NCI-H2107 (cell line): Measurements from ENCODE around the gene LINC00237.

Experiments
- DNase-seq: peaks from one replicate; lab custom pipeline; 2025; lab: John Stamatoyannopoulos, UW

LINC00237 gene

DNA sequence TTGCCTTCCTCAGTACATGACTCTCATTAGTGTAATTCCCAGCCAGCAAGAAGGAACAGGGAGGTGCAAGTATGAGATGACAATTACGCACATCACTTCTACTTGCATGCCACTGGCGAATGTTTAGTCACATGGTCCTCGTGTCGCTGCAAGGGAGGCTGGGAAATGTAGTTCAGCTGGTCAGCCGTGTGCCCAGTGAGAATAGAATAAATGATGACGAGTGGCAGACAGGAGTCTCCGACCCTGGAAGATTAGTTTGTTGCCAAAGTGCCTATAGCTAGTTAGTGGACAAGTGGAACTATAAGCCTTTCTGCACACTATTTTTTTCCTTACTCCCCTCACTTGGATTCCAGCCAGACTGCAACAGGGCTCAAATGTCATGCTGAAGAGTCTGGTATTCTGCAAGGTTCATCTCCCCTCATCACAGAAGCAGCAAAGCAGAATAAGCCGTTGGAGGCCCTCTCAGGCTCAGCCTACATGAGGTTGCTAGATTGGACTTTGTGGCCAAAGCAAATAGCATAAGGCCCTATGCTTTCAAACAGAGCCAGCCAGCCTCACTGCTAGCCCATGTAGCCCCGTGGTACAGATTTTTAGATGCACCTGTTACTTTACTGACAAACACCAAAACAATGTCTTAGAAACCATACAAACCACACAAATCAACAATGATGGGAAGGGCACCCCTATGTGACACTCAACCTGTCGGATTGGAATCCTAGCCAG lies 9.7 kb downstream of the LINC00237 start:
- DNase-seq = no peak

- no peak for DNase-seq
Observed at GRCh38 chr20:21092806-21093205, 13.4 kb downstream of the LINC00237 start.

DNA sequence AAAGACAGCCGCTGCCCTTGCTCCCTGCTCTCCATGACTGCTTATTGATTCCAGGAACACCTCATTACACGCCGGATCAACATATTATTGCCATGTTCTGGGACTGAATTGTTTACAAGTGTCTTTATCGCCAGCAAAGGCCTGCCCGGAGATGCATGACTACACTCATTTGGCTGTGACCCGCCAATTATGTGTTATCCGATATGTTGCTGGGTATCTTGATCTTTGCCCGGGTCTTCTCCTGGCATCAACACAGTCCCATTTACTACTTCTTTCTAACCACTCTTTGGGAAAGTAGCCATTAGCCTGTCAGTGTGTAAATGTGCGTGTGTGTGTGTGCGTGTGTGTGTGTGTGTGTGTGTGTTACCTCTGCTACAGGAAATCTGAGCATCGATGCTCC lies 15.4 kb downstream of the LINC00237 start:
- DNase-seq = no peak

GRCh38 chr20:21090111-21090618 lies 16.0 kb downstream of the LINC00237 start:
- DNase-seq = no peak

GRCh38 chr20:21089391-21089790 lies 16.8 kb downstream of the LINC00237 start:
- no peak for DNase-seq

DNA sequence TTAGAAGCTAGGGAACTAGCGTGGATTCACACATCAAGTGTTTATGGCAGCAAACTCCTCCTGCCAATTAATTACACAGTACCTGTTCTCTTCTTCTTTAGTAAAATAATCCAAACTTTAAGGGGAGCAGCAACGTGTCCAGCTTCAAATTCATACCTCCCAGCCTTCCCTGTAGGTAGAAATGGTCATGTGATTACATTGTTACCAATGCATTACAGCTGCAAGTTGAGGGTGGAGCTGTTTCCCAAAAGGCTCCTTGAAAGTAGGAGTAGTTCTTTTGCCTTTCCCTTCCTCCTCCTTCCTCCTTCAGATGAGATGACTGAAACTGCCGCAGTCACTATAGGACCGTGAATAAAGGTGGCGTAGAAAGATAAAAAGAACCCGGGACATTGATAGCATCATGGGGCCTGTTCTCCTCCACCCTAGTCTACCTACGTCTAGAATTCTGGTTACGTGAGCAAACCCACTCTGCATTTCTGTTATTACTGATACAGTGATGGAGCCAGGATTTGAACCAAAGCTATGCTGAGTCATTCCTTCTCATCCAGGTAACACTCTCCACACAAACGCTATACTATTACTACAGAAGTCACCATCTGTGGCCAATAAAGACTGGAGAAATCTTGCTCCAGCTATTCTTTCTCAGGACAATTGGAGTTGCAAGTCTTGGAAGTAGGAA lies 18.2 kb downstream of the LINC00237 start:
- no peak for DNase-seq

- DNase-seq = no peak
Observed at GRCh38 chr20:21083825-21084325, 22.3 kb downstream of the LINC00237 start.

- DNase-seq = no peak
Observed at GRCh38 chr20:21082584-21082983, 23.6 kb downstream of the LINC00237 start.

GRCh38 chr20:21077809-21078345 lies 28.3 kb downstream of the LINC00237 start:
- DNase-seq = no peak

DNA sequence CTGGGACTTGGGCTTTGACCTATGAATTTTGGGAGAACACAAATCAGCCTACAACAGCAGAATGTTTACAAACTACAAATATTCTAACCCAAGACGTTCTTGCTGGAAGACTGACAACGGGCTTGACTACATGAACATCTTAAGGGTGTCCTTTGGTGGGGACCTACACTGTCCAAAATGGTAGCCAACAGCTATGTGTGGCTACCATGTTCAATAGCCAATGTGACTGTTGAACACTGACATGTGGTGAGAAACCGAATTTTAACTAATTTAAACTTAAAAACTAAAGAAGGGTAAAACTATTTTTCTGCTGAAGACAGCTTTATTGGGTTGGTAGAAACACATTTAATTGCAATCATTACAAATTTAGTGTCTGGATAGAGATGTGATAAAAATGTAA lies 30.1 kb downstream of the LINC00237 start:
- DNase-seq = no peak

- DNase-seq = no peak
Observed at GRCh38 chr20:21075471-21075870, 30.7 kb downstream of the LINC00237 start.

DNA sequence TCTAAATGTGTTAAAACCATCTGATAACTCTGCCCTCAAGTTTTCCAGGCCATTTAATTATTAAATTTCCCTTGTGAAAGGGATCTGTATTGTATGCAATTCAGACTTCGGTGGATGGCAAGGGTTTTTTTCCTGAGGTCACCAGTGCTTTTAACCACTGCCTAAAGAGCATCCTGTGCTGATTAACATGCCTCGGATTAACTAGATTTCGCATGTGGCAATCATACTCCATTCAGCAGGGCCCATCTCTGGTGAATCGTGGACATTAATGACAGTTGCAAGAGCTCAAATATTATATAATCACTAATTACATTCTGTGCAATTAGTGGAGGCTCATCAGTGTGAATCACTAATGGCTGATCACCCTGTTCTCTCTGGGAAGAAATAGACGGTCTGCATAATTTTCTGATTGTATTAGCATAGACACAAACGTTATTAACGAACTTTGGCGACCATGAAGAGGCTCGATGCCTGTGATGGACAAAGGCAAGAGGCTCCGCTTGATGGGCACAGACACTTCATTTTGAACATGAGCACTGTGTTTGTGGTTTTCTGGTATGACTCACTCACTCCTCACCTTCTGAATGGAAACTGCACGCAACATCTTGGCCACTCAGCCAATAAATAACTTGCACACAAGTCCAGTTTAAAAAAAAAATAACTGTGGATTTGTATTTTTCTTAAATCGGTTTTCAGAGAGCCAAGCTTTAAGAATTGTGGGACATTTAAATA lies 31.4 kb downstream of the LINC00237 start:
- DNase-seq = no peak

- no peak for DNase-seq
Observed at GRCh38 chr20:21067255-21067654, 38.9 kb downstream of the LINC00237 start.

GRCh38 chr20:21064924-21065323 lies 41.2 kb downstream of the LINC00237 start:
- no peak for DNase-seq

DNA sequence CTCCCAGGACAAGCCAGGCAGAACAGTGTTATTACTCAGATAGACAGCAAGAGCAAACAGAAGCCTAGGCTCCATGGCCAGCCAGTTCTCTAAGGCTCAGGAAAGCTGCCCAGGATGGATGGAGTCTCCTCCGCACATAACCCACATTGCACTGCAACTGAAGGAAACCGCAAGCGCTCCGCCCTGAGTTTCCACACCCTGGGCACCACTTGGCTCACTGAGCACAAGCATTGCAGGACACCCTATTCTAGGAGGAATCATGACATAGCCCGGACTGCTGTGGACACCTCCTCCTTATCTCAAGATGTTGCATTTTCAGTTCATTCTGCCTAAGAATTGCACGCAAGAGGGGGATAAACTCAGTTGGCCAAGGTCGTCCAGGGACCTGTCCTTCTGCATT lies 42.9 kb downstream of the LINC00237 start:
- no peak for DNase-seq

GRCh38 chr20:21053002-21053762 lies 53.0 kb downstream of the LINC00237 start:
- no peak for DNase-seq

DNA sequence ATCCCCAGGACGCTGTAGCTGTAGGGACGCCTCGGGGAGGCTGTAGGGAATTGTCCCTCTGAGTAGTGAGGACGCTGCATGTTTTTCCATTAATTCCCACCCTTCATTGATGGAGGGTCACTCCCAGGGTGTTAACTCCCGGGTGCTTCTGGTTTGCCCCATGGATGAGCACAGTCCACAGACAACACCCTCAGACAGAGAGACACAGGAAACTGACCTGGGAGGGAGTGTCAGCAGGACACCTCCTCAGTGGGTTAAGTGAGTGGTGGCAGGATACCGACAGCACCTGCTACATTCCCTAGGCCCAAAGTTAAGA lies 53.5 kb downstream of the LINC00237 start:
- DNase-seq = no peak

- DNase-seq = no peak
Observed at GRCh38 chr20:21052241-21052640, 53.9 kb downstream of the LINC00237 start.

GRCh38 chr20:21050710-21051109 lies 55.4 kb downstream of the LINC00237 start:
- DNase-seq = no peak

GRCh38 chr20:21049305-21049828 lies 56.8 kb downstream of the LINC00237 start:
- DNase-seq = no peak

DNA sequence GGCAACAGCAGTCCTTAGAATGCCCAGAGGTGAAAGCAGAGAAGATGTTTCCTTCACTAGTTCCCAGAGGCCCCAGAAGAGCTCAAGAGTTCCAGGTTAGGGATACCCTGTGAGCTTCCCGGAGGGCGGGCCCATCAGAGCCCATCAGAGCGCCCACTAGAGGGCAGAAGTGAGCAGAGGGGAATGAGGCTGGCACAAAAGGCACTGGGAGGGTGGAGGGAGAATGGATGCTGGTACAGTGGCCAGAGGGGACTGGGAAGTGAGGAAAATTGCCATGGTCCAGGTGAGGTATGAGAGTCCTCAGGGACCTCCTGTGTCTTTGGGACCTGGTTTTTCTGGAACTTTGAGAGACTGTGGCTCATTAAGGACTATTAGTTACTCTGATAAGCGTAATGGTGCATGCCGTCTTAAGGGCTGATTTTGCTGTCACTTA lies 57.3 kb downstream of the LINC00237 start:
- DNase-seq = no peak
